K562 (cell line): ENCODE data around the gene RAB38. TPM values are rescaled to one million over a fixed set of nuclear protein-coding genes. Genes with fewer than 3 reads are reported as not detected.
A peak's percentile ranks its signal among the peaks of the same experiment; 100 is the strongest.

Source experiments
- ATAC-seq: fragments of 200-7000 bp; cut with Tn5 transposase; 3 replicates; pipeline ENCODE4 v1.9.1; 2020; ENCODE audit warnings: moderate library complexity
- BruUV-seq: library from RNA; stranded (reverse); fragments of 400-500 nt; replicated peaks from 2 replicates; lab custom pipeline; 2021; lab: Mats Ljungman, UMichigan
- CTCF ChIA-PET: fragments of 300-600 bp; formaldehyde crosslinking; extraction: SDS; loops from one replicate; lab custom pipeline; 2021; ENCODE audit warnings: low intra/inter-chr PET ratio; lab: Yijun Ruan, JAX
- POLR2A ChIA-PET: fragments of 300-600, 350-650 bp; sonication (Branson Sonifier 250); formaldehyde crosslinking; extraction: SDS; loops from one replicate; lab custom pipeline; 2021; ENCODE audit warnings: antibody characterized with exemption, inconsistent platforms; lab: Yijun Ruan, JAX
- DNase-seq, 4 experiments: peaks; one replicate each; pipeline versions ENCODE4 v3.0.0 to v3.0.0-alpha.2; 2011 to 2018; ENCODE audit warnings: low spot score in 3 of 4, mixed read lengths in 3 of 4; ENCODE audit errors: extremely low read depth in 1 of 4
- FAIRE-seq: peaks from 2 replicates; lab custom pipeline; 2011; peaks lifted over from hg19 to GRCh38; lab: Jason Lieb, UNC
- H2AFZ ChIP-seq: 2 replicates; pipeline ENCODE4 v1.6.0; 2011; ENCODE audit warnings: low read depth, low read length, control low read depth, inconsistent platforms
- H3K27ac ChIP-seq: fragments of 200-600 bp; 3 replicates; pipeline ENCODE4 v1.8.0; 2011; ENCODE audit warnings: low read depth, mild to moderate bottlenecking, control low read depth, inconsistent platforms, low read length, moderate library complexity, mixed read lengths; ENCODE audit errors: extremely low read depth
- H3K27me3 ChIP-seq, 2 experiments: fragments of 300-600 bp in 1 of 2; 2 replicates in 1 of 2; 3 replicates in 1 of 2; pipeline versions ENCODE4 v1.6.0 to v1.8.0; 2011; ENCODE audit warnings: inconsistent platforms in 2 of 2, low read length in 2 of 2, mild to moderate bottlenecking in 1 of 2, mixed read lengths in 1 of 2, moderate library complexity in 1 of 2; ENCODE audit not compliant: control insufficient read depth in 2 of 2, insufficient read depth in 2 of 2
- H3K36me3 ChIP-seq: fragments of 300-600 bp; 3 replicates; pipeline ENCODE4 v1.8.0; 2011; ENCODE audit warnings: mild to moderate bottlenecking, low read length, inconsistent platforms; ENCODE audit not compliant: control insufficient read depth, insufficient read depth
- H3K4me1 ChIP-seq, 2 experiments: fragments of 200-600 bp in 1 of 2; replicated peaks in 1 of 2; 2 replicates in 1 of 2; 3 replicates in 1 of 2; pipeline versions ENCODE4 v1.5.1 to v1.8.0; 2011; ENCODE audit warnings: inconsistent platforms in 2 of 2, low read length in 2 of 2, mild to moderate bottlenecking in 1 of 2, mixed read lengths in 1 of 2, moderate library complexity in 1 of 2; ENCODE audit not compliant: control insufficient read depth in 2 of 2, insufficient read depth in 2 of 2
- H3K4me2 ChIP-seq: 2 replicates; pipeline ENCODE4 v1.6.1; 2011; ENCODE audit warnings: low read length, control low read depth, inconsistent platforms, mixed read lengths; ENCODE audit not compliant: insufficient read depth
- H3K4me3 ChIP-seq: fragments of 200-600 bp; sonication (generic), shearing (Covaris generic); 2 replicates; pipeline ENCODE4 v1.5.1; 2016; ENCODE audit warnings: control low read depth, inconsistent platforms
- H3K79me2 ChIP-seq: fragments of 200-600 bp; 3 replicates; pipeline ENCODE4 v1.8.0; 2011; ENCODE audit warnings: low read length, inconsistent platforms; ENCODE audit not compliant: control insufficient read depth, insufficient read depth
- H3K9ac ChIP-seq, 2 experiments: 2 replicates each; pipeline versions ENCODE4 v1.6.0 to v1.6.1; 2011; ENCODE audit warnings: low read depth in 2 of 2, low read length in 2 of 2, control low read depth in 1 of 2, inconsistent platforms in 1 of 2, mild to moderate bottlenecking in 1 of 2, mixed read lengths in 1 of 2; ENCODE audit not compliant: insufficient read depth in 1 of 2
- H3K9me1 ChIP-seq: one replicate; pipeline ENCODE4 v1.6.0; 2011; ENCODE audit warnings: inconsistent platforms, mild to moderate bottlenecking, low read length, moderate library complexity; ENCODE audit not compliant: control insufficient read depth, insufficient read depth
- H3K9me3 ChIP-seq: replicated peaks from 2 replicates; pipeline ENCODE4 v1.5.1; 2011; ENCODE audit warnings: low read depth, low read length, inconsistent platforms; ENCODE audit not compliant: control insufficient read depth, insufficient read depth
- H4K20me1 ChIP-seq: replicated peaks from 2 replicates; pipeline ENCODE4 v1.6.1; 2011; ENCODE audit warnings: low read length, inconsistent platforms, mixed read lengths; ENCODE audit not compliant: control insufficient read depth, insufficient read depth
- BCL6 ChIP-seq: fragments of 250-450 bp; sonication (Bioruptor Pico); IDR thresholded peaks from 2 replicates; pipeline ENCODE4 v1.4.0; 2020
- BMI1 ChIP-seq: fragments of 150-350 bp; IDR thresholded peaks from 2 replicates; pipeline ENCODE4 v1.6.1; 2014; ENCODE audit warnings: low read length
- CHD2 ChIP-seq: IDR thresholded peaks from 2 replicates; pipeline ENCODE4 v1.6.1; 2011; ENCODE audit warnings: low read depth, low read length
- FOXA3 ChIP-seq, 2 experiments: fragments of 450-650 bp in 1 of 2; sonication (generic) in 1 of 2; formaldehyde crosslinking; IDR thresholded peaks in 1 of 2; conservative IDR thresholded peaks in 1 of 2; 2 replicates each; pipeline versions ENCODE4 v1.4.0 to v1.8.0; 2020 to 2022; ENCODE audit warnings: mild to moderate bottlenecking in 2 of 2, missing genetic modification reagents in 1 of 2
- JUND ChIP-seq, 2 experiments: IDR thresholded peaks; 2 replicates in 1 of 2; 3 replicates in 1 of 2; pipeline ENCODE4 v1.6.1; 2011; ENCODE audit warnings: borderline replicate concordance in 2 of 2, low read depth in 2 of 2, low read length in 2 of 2, improper control_type of control experiment in 1 of 2, missing biosample characterization in 1 of 2, missing genetic modification characterization in 1 of 2, missing genetic modification reagents in 1 of 2
- ZBTB1 ChIP-seq: sonication (generic); formaldehyde crosslinking; IDR thresholded peaks from 2 replicates; pipeline ENCODE4 v1.8.1; 2023; ENCODE audit warnings: missing genetic modification reagents, low read depth, mild to moderate bottlenecking, borderline replicate concordance
- ZFX ChIP-seq: sonication (generic); formaldehyde crosslinking; IDR thresholded peaks from 2 replicates; pipeline ENCODE4 v1.8.0; 2022; ENCODE audit warnings: mild to moderate bottlenecking, missing genetic modification reagents, moderate library complexity
- ZNF12 ChIP-seq: sonication (generic); formaldehyde crosslinking; IDR thresholded peaks from 2 replicates; pipeline ENCODE4 v1.4.0; 2020; ENCODE audit warnings: mild to moderate bottlenecking, missing genetic modification reagents
- ZNF445 ChIP-seq: fragments of 250-450 bp; sonication (Bioruptor Pico); IDR thresholded peaks from 2 replicates; pipeline ENCODE4 v1.4.0; 2020; ENCODE audit warnings: low read depth, mild to moderate bottlenecking, moderate library complexity
- ZSCAN29 ChIP-seq: fragments of 450-650 bp; IDR thresholded peaks from 2 replicates; pipeline ENCODE4 v1.6.1; 2017
- WGBS: fragments of 100-300 bp; shearing (Covaris generic); methylation state at CpG from one replicate; pipeline ENCODE4 v1.1.6; 2016; ENCODE audit warnings: low coverage, mixed read lengths; ENCODE audit not compliant: insufficient coverage; ENCODE audit errors: missing lambda C conversion rate; 5-methylcytosine and 5-hydroxymethylcytosine counted together
- in situ Hi-C: fragments of 300-500 bp; cut with MboI; formaldehyde crosslinking; loops from 4 replicates; pipeline ENCODE4 v1.15.0; 2018; ENCODE audit warnings: inconsistent platforms, mixed read lengths
- intact Hi-C: fragments of 100-400 bp; cut with micrococcal nuclease; formaldehyde crosslinking; loops from 2 replicates; pipeline ENCODE4 v1.14.2; 2022
- polyA plus RNA-seq, 8 experiments: library from polyadenylated mRNA; depleted of rRNA in 4 of 8; stranded (reverse) in 5 of 8; unstranded in 3 of 8; fragments of >200 nt; fragmentation: Nextera tagmentation in 2 of 8; fragmentation: Illumina TruSeq in 1 of 8; extraction: Ambion mirVana in 2 of 8; extraction: Trizol in 1 of 8; gene quantifications; 2 replicates each; pipeline versions ENCODE4 v1.2.1 to v1.2.3, GENCODE V29; 2011 to 2014; ENCODE audit warnings: inconsistent platforms in 1 of 8, missing spikeins in 1 of 8
- total RNA-seq, 7 experiments: library from RNA; depleted of rRNA in 6 of 7; stranded (reverse); fragments of >200 nt in 6 of 7; fragmentation: Illumina TruSeq in 2 of 7; extraction: Trizol in 2 of 7; gene quantifications; 2 replicates each; pipeline versions ENCODE4 v1.2.1 to v1.2.3, GENCODE V29; 2011 to 2021; ENCODE audit warnings: low replicate concordance in 1 of 7
- TF ChIP-seq, protein P1 (sequence below): fragments of 250-450 bp; sonication (Bioruptor Pico); IDR thresholded peaks from 2 replicates; pipeline ENCODE4 v1.4.0; 2020; ENCODE audit warnings: mild to moderate bottlenecking, moderate library complexity

RAB38 gene
- total and polyA plus RNA-seq, 9 of the 15 experiments (the other 6 are each of a cell fraction or from before 2014, with no cell fraction given): 0.59 to 2.9 (median 2.2) TPM

DNA sequence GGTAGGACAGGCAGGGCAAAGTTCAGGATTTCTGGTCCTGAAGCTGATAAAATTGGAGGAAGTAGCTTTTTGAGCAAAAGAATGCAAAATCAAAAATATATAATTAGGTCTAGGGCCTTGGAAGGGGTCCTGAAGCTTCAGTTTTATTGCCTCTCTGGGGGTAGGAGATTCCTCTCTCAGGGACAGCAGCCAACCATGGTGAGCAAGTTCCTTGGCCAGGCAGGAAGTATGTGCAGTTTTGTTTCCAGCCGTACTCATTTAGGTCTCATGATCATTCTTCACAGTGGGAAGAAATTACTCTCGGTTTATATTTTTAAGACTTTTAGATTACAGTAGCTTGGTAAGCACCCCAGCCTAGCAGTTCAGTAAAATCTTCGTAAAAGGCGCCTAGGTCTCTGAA is 2.9 kb upstream of the RAB38 start:
- POLR2A ChIA-PET: interaction anchor here (0.5 kb wide), 1 partner anchor 107 kb away, joined by 3 read pairs; no protein-coding TSS in a partner anchor
- peaks cover 0 to 8% of the 10 kb centered on the region in 2 experiments; a peak in 2 of 5 replicates for H3K4me1 ChIP-seq

DNA sequence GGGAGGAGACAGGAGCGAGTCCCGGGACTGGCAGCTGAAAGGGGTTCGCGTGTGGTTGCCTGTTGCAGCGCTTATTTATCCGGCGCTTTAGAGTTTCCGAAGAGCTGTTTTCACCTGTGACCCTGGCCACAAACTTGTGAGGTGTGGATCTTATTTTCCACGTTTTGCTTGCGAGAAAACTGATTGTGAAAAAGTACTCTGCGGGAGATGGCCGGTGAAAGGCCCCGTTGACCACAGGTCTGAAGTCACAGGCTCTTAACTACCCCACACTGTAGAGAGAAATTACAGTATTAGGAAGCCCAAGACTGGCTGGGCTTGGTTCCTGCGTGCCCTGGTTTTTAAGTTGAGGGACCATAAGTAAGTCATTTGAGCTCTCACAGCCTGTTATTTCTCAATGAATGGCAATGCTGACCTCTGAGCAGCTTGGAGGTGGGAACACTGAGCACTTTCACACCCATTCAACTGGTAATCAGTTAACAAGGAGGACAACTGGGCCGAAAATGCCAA is 379 bp upstream of the RAB38 start:
- Histone ChIP-seq H3K9me3 (no peaks in the 10 kb centered on the region), H3K4me1 (peaks cover 0 to 8% of the 10 kb centered on the region in 2 experiments; a peak in 2 of 5 replicates), H3K9me1 (no peaks in the 10 kb centered on the region), H3K4me3 (no peak overlapping the region), H3K27ac (no peak overlapping the region; the same call in 2 of the 3 replicates), H3K9ac (no peak overlapping the region), H3K36me3 (no peaks in the 10 kb centered on the region), H4K20me1 (no peaks in the 10 kb centered on the region), H3K79me2 (no peaks in the 10 kb centered on the region), H3K27me3 (no peaks in the 10 kb centered on the region), H2AFZ (peak overlapping the region; percentile 34; the same call in 1 of the 2 replicates), H3K4me2 (no peak overlapping the region)
- FAIRE-seq: no peak
- DNase-seq: peak in 1 of 4 experiments; percentile 2
- ChIA-PET CTCF (no interaction called here), POLR2A (no interaction called here)
- TF ChIP-seq ZNF12 (CRISPR knock-in tag): no peak
- TF ChIP-seq, protein P1, sequence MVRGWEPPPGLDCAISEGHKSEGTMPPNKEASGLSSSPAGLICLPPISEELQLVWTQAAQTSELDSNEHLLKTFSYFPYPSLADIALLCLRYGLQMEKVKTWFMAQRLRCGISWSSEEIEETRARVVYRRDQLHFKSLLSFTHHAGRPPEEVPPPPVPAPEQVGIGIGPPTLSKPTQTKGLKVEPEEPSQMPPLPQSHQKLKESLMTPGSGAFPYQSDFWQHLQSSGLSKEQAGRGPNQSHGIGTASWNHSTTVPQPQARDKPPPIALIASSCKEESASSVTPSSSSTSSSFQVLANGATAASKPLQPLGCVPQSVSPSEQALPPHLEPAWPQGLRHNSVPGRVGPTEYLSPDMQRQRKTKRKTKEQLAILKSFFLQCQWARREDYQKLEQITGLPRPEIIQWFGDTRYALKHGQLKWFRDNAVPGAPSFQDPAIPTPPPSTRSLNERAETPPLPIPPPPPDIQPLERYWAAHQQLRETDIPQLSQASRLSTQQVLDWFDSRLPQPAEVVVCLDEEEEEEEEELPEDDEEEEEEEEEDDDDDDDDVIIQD (CRISPR knock-in tag): no peak
- no peak for TF ChIP-seq ZBTB1 (CRISPR knock-in tag)
- TF ChIP-seq JUND (IDR thresholded peaks at IDR 0.05; ENCODE audit: borderline replicate concordance, low read depth, low read length): no peak
- no peak for TF ChIP-seq JUND (tag; IDR thresholded peaks at IDR 0.05; ENCODE audit: borderline replicate concordance, low read depth, low read length)
- TF ChIP-seq CHD2: no peak
- TF ChIP-seq ZNF445 (CRISPR knock-in tag): no peak
- TF ChIP-seq ZSCAN29: no peak
- TF ChIP-seq BCL6: no peak
- TF ChIP-seq FOXA3 (CRISPR knock-in tag; conservative IDR thresholded peaks at IDR 0.05 in 1 of 2, IDR thresholded peaks at IDR 0.05 in 1 of 2): no peak
- no TSS peak for BruUV-seq
- in situ Hi-C loops: no loop called here
- intact Hi-C loops: no loop called here
- peak; percentile 31; the same call in 2 of the 3 replicates for ATAC-seq
- WGBS: 28% methylated on average over 10 of the region's 15 CpGs

More for the DNA sequence above, 2.9 kb upstream of the RAB38 start:
- CTCF ChIA-PET: no interaction called here
- Histone ChIP-seq H3K9me3 (no peaks in the 10 kb centered on the region), H3K36me3 (no peaks in the 10 kb centered on the region), H3K9me1 (no peaks in the 10 kb centered on the region), H3K27ac (no peak overlapping the region), H4K20me1 (no peaks in the 10 kb centered on the region), H3K4me3 (no peak overlapping the region), H3K79me2 (no peaks in the 10 kb centered on the region), H3K9ac (no peak overlapping the region), H3K27me3 (no peaks in the 10 kb centered on the region), H2AFZ (no peak overlapping the region)
- FAIRE-seq (no peak), DNase-seq (no peak), ATAC-seq (no peak)
- intact Hi-C loops (no loop called here), in situ Hi-C loops (no loop called here)
- 5% methylated on average over 4 of the region's 4 CpGs for WGBS
- BruUV-seq: no TSS peak
- no peak for TF ChIP-seq ZFX (CRISPR knock-in tag)
- no peak for TF ChIP-seq BMI1
- TF ChIP-seq, all 486 proteins: peak for 0
- no peak overlapping the region for H3K4me2 ChIP-seq
